Activated CD4-positive, alpha-beta T cell treated with anti-CD3 and anti-CD28 coated beads, Interleukin-2, amount 50 U/mL, for 4 hours (primary cell): Measurements from ENCODE around the gene TXNDC11.

Experiments used
- DNase-seq, 2 experiments: peaks; one replicate each; pipeline ENCODE4 v3.0.0-alpha.2; 2020

The TXNDC11 gene

GRCh38 chr16:11716336-11716735, 26.3 kb downstream of the TXNDC11 start:
- no peak for DNase-seq

DNA sequence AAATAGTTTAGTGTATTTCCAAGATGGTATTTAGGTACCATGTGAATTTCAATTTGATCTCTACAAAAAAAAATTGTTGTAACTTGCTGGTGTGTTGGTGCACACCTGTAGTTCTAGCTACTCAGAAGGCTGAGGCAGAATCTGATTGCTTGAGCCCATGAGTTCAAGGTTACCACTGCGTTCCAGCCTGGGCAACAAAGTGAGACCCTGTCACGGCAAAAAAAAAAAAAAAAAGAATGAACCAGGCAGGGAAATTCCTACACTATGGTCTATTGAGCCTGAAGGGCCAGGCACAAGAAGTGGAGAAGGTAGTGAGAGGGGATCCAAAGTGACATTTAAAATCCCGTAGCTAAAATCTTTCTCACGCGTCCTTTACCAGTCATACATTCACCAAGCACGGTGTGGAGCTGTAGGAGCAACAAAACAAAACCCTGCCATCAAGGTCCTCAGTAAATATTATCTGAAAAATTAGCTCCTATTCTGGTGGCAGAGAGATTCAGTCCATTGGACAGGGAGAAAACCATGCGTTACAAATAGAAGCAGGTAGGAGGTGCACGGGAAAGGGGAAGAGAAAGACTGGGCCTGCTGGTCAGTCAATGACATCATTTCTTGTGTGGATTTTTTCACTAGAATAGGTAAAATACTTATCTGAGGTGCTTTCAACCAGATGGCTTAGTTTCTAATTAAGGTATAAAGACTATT, 27.3 kb downstream of the TXNDC11 start:
- DNase-seq: no peak

GRCh38 chr16:11712122-11712521, 30.5 kb downstream of the TXNDC11 start:
- DNase-seq: no peak

DNA sequence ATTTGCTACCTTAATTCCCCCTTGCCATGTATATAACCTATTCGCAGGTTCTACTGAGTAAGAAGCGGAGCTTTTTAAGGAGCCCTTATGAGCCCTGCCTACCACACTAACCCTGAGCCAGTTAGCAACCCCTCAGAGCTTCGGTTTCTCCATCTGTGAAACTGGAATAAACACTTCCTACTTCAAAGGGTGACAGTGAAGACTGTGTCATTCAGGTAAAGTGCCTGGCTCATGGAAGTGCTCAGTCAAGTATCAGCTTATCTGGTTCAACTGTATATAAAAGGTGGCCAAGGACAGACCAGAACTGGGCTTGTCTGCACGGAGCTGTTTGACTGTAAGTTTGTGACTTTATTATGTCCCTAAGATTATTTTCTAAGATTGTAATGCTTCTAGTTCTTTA, 31.0 kb downstream of the TXNDC11 start:
- DNase-seq: no peak

GRCh38 chr16:11708421-11708820, 34.2 kb downstream of the TXNDC11 start:
- DNase-seq: no peak

- no peak for DNase-seq
These were observed 34.9 kb downstream of the TXNDC11 start for GRCh38 chr16:11707679-11708197.

DNA sequence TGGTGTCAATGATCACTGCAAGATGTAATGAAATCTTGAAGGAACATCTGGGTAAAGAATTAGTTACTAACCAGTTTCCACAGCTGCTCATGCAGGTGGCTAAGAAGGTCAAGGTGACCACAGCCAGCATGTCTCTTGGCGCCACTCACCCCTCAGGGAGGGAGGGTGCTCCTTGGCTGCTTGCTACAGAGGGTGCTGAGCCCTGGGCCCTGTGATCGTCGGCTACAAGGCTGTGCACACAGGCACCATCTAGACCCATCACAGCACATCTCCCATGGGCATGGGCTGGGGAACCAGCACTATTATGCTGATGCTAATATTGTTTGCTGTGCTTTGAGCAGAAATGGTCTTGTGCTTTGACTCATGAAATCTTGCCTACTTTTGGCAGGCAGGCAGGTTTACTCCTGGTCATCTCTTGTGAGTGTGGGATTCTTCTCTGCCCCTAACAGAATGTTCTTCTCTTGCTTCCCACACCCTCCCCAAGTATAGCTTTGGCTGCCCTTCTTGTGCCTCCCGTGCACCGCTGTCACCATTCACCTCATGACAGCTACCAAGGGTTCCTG, 36.4 kb downstream of the TXNDC11 start:
- DNase-seq: no peak

GRCh38 chr16:11705311-11706025, 37.2 kb downstream of the TXNDC11 start:
- no peak for DNase-seq

- DNase-seq: no peak
These were observed 42.2 kb downstream of the TXNDC11 start for GRCh38 chr16:11700264-11701029.

GRCh38 chr16:11699234-11699894, 43.3 kb downstream of the TXNDC11 start:
- no peak for DNase-seq

- DNase-seq: peak in 1 of 2 experiments; percentile 15
These were observed 44.4 kb downstream of the TXNDC11 start for GRCh38 chr16:11698271-11698689.

- no peak for DNase-seq
These were observed 45.3 kb downstream of the TXNDC11 start for GRCh38 chr16:11697319-11697718.

GRCh38 chr16:11696266-11697012, 46.2 kb downstream of the TXNDC11 start:
- DNase-seq: no peak

DNA sequence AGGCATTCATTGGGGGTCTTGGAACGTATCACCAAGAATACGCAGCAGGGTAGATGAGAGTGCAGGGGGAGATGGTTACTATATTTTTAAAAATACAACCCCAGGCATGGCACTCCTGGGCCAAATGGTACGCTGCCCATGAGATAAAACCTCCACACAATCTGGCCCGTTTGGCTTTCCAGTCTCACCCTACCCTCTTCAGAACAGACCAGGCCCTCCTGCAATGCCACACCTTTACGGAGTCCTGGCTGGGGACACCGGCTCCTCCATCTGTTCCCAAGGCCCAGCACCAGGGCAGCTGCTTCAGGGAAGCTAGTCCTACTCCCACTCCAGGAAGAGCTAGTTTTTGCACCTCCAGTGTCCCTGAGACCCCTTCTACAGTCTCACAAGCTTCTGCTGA, 50.0 kb downstream of the TXNDC11 start:
- no peak for DNase-seq

DNA sequence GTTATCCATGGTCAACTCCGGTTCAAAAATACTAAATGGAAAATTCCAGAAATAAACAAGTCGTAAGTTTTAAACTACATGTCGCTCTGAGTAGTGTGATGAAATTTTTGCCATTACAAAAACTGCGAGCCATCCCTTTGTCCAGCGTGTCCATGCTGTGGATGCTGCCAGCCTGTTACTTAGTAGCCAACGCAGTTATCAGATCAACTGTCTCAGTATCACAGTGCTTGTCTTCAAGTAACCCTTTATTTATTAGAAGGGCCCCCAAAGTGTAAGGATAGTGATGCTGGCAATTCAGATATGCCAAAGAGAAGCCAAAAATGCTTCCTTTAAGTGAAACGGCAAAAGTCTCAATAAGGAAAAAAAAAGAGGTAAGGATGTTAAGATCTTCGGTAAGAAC, 50.5 kb downstream of the TXNDC11 start:
- DNase-seq: no peak

DNA sequence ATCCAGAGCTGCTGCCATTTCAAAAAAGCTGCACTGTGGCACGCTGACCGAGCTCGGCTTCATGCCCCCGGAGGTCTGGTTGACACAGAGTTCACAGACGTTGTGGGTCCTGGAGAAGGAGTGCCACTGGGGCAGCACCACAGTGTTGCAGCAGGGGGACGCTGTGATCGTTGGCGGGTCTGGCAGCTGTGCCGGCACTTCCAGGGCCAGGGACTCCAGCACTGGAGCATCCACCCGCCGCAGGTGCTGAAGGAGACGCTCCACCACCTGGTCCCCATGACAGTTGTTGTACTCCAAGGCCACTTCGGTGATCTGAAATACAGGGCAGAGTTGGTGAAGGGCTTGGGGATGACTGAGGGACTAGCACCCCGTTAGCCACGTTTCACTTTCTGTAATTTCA, 50.9 kb downstream of the TXNDC11 start:
- no peak for DNase-seq

DNA sequence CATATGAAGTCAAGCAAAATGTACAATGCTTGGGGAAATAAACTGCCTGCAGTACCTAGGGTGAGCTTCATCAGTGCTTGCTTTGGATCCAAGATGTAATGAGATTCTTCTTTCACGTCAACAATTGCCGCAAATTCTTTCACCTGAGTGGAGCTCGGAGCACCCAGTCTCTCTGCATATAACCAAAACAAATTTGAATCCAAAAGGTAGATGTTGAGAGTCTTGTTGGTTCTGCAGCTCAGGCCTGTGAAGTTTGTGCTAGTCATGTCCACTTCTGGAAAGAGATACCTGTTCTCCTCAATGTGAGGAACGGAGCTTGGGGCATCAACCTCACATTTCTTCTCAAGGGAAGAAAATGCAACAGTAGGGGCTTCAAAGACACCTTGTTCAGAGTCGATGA, 51.4 kb downstream of the TXNDC11 start:
- DNase-seq: no peak

DNA sequence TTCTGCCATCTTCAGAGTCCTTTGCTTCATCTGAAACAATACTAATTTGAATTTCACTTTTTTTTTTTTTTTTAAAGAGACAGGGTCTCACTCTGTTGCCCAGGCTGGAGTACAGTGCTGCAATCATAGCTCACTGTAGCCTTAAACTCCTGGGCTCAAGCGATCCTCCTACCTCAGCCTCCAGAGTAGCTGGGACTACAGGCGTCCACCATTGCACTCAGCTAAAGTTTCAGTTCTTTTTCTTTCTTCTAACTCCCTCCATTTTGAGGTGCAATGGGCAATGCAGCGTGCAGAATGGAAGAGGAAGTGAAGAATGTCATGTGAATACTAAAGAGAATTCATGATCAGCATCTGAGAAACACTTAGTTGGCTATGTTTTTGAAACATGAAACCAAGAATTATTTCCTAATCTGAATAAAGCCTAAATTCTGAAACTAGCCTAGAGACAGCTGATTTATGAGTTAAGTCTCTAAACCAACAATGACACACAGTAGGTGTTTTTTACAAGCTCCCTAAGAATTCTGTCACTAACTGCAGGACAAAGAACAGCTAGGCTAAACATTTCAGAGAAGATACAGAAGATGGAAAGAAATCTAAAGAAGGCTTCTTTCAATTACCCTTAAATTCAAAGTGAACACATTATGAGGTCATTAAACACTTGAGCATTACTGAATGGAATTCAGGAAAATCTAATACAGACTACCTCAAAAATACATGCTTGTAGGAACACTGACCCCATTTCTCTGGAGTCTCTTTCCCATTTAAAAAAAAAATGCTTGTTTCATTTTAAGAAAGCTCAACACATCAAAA, 53.4 kb downstream of the TXNDC11 start:
- DNase-seq: no peak

GRCh38 chr16:11688520-11688886, 54.2 kb downstream of the TXNDC11 start:
- DNase-seq: no peak

GRCh38 chr16:11687601-11688519, 54.8 kb downstream of the TXNDC11 start:
- DNase-seq: no peak
